ENCODE data around the gene ERO1B.

Gene ERO1B

GRCh38 chr1:236282719-236283118 lies 961 bp upstream of the ERO1B start:
- no peak for TF ChIP-seq CTCF (IDR thresholded peaks at IDR 0.05; ENCODE audit: low read depth, low read length)
- DNase-seq (ENCODE audit: extremely low read depth, low read depth) = no peak

GRCh38 chr1:236282425-236282716 lies 613 bp upstream of the ERO1B start:
- no peak for TF ChIP-seq CTCF (IDR thresholded peaks at IDR 0.05; ENCODE audit: low read depth, low read length)

GRCh38 chr1:236281198-236281653 lies 532 bp downstream of the ERO1B start:
- DNase-seq (ENCODE audit: extremely low read depth, low read depth) = no peak
- no peak for TF ChIP-seq CTCF (IDR thresholded peaks at IDR 0.05; ENCODE audit: low read depth, low read length)

More at GRCh38 chr1:236282425-236282716, 613 bp upstream of the ERO1B start:
- DNase-seq (ENCODE audit: extremely low read depth, low read depth) = no peak

- TF ChIP-seq CTCF (IDR thresholded peaks at IDR 0.05; ENCODE audit: low read depth, low read length) = no peak
- DNase-seq (ENCODE audit: extremely low read depth, low read depth) = no peak
Measured at GRCh38 chr1:236280438-236281197, 1.1 kb downstream of the ERO1B start.

GRCh38 chr1:236275586-236275985 lies 6.2 kb downstream of the ERO1B start:
- TF ChIP-seq CTCF (IDR thresholded peaks at IDR 0.05; ENCODE audit: low read depth, low read length) = no peak
- DNase-seq (ENCODE audit: extremely low read depth, low read depth) = no peak

GRCh38 chr1:236275061-236275460 lies 6.7 kb downstream of the ERO1B start:
- no peak for TF ChIP-seq CTCF (IDR thresholded peaks at IDR 0.05; ENCODE audit: low read depth, low read length)
- no peak for DNase-seq (ENCODE audit: extremely low read depth, low read depth)

GRCh38 chr1:236273358-236273757 lies 8.4 kb downstream of the ERO1B start:
- no peak for DNase-seq (ENCODE audit: extremely low read depth, low read depth)
- no peak for TF ChIP-seq CTCF (IDR thresholded peaks at IDR 0.05; ENCODE audit: low read depth, low read length)

Data from AG09319 (cell line).